Hepatocyte (in vitro differentiated cells): ENCODE results near the gene DUSP15.

Experiments used
- CTCF ChIP-seq: fragments of 200-600 bp; sonication (generic); IDR thresholded peaks from 2 replicates; pipeline ENCODE4 v1.5.1; 2016; ENCODE audit warnings: antibody characterized with exemption, mild to moderate bottlenecking; ENCODE audit not compliant: poor library complexity
- EZH2 ChIP-seq: fragments of 200-600 bp; sonication (generic); IDR thresholded peaks from 2 replicates; pipeline ENCODE4 v1.6.1; 2016; ENCODE audit warnings: antibody characterized with exemption, mild to moderate bottlenecking, borderline replicate concordance
- EZH2phosphoT487 ChIP-seq: fragments of 200-600 bp; sonication (generic); IDR thresholded peaks from one replicate; pipeline ENCODE4 v1.6.1; 2018; ENCODE audit warnings: antibody characterized with exemption, mild to moderate bottlenecking, low read depth, moderate library complexity; ENCODE audit not compliant: unreplicated experiment, severe bottlenecking

GRCh38 chr20:31829731-31830130, 40.6 kb downstream of the DUSP15 start:
- no peak for TF ChIP-seq CTCF
- no peak for TF ChIP-seq EZH2
- no peak for TF ChIP-seq EZH2phosphoT487
